HepG2 (cell line): ENCODE results near the gene FBXO41. TPM values are rescaled to one million over a fixed set of nuclear protein-coding genes. Genes with fewer than 3 reads are reported as not detected.

Source experiments
- AGO1 ChIP-seq: fragments of 200-400 bp; formaldehyde crosslinking; IDR thresholded peaks from 2 replicates; pipeline ENCODE4 v1.6.1; 2017; ENCODE audit warnings: mild to moderate bottlenecking, low read depth, low read length, moderate library complexity; ENCODE audit not compliant: poor library complexity, severe bottlenecking
- CBX1 ChIP-seq: IDR thresholded peaks from one replicate; pipeline ENCODE4 v1.6.1; 2016; ENCODE audit warnings: antibody characterized with exemption, low read depth
- CEBPG ChIP-seq: IDR thresholded peaks from 2 replicates; pipeline ENCODE4 v1.6.1; 2016
- ELF3 ChIP-seq: IDR thresholded peaks from 2 replicates; pipeline ENCODE4 v1.6.1; 2016; ENCODE audit warnings: missing genetic modification reagents, missing compliant biosample characterization
- EP300 ChIP-seq, 3 experiments: sonication (generic) in 1 of 3; formaldehyde crosslinking in 1 of 3; IDR thresholded peaks; 2 replicates each; pipeline versions ENCODE4 v1.5.1 to v1.6.1; 2011 to 2020; ENCODE audit warnings: low read depth in 2 of 3, low read length in 2 of 3, borderline replicate concordance in 1 of 3, improper control_type of control experiment in 1 of 3, mild to moderate bottlenecking in 1 of 3, missing genetic modification reagents in 1 of 3, moderate library complexity in 1 of 3
- FOXK1 ChIP-seq: sonication (generic); formaldehyde crosslinking; IDR thresholded peaks from 2 replicates; pipeline ENCODE4 v1.4.0; 2020; ENCODE audit warnings: low read depth, missing genetic modification reagents, borderline replicate concordance
- JDP2 ChIP-seq: sonication (generic); formaldehyde crosslinking; IDR thresholded peaks from 2 replicates; pipeline ENCODE4 v1.8.1; 2022; ENCODE audit warnings: missing genetic modification reagents, borderline replicate concordance
- KLF9 ChIP-seq: IDR thresholded peaks from 2 replicates; pipeline ENCODE4 v1.6.1; 2016; ENCODE audit warnings: low read depth
- LCORL ChIP-seq, 2 experiments: fragments of 450-650 bp in 1 of 2; sonication (generic) in 1 of 2; formaldehyde crosslinking in 1 of 2; IDR thresholded peaks; 2 replicates each; pipeline versions ENCODE4 v1.5.0 to v1.6.1; 2017 to 2020; ENCODE audit warnings: antibody characterized with exemption in 1 of 2, missing genetic modification reagents in 1 of 2
- MXD4 ChIP-seq: IDR thresholded peaks from 2 replicates; pipeline ENCODE4 v1.6.1; 2016; ENCODE audit warnings: mild to moderate bottlenecking, missing biosample characterization, missing genetic modification reagents
- POLR2G ChIP-seq: fragments of 200-400 bp; formaldehyde crosslinking; IDR thresholded peaks from 2 replicates; pipeline ENCODE4 v1.6.1; 2018; ENCODE audit warnings: mild to moderate bottlenecking, low read depth, low read length, moderate library complexity
- SNAPC2 ChIP-seq: sonication (generic); formaldehyde crosslinking; IDR thresholded peaks from 2 replicates; pipeline ENCODE4 v1.8.1; 2022; ENCODE audit warnings: mild to moderate bottlenecking, missing genetic modification reagents
- SSRP1 ChIP-seq: IDR thresholded peaks from 2 replicates; pipeline ENCODE4 v1.6.1; 2016; ENCODE audit warnings: control low read depth
- TBX2 ChIP-seq: sonication (generic); formaldehyde crosslinking; IDR thresholded peaks from 2 replicates; pipeline ENCODE4 v1.5.0; 2020; ENCODE audit warnings: missing genetic modification reagents, mild to moderate bottlenecking, borderline replicate concordance
- XRCC5 ChIP-seq: fragments of 200-400 bp; formaldehyde crosslinking; optimal IDR thresholded peaks from 2 replicates; pipeline ENCODE3; 2017; ENCODE audit warnings: mild to moderate bottlenecking, low read length
- ZFP82 ChIP-seq: sonication (generic); formaldehyde crosslinking; IDR thresholded peaks from 2 replicates; pipeline ENCODE4 v1.5.1; 2020; ENCODE audit warnings: mild to moderate bottlenecking, missing genetic modification reagents, borderline replicate concordance
- ZNF83 ChIP-seq: sonication (generic); formaldehyde crosslinking; IDR thresholded peaks from 2 replicates; pipeline ENCODE4 v1.4.0; 2020; ENCODE audit warnings: missing genetic modification reagents, mild to moderate bottlenecking, borderline replicate concordance
- ZNF883 ChIP-seq: sonication (generic); formaldehyde crosslinking; IDR thresholded peaks from 2 replicates; pipeline ENCODE4 v1.5.1; 2020; ENCODE audit warnings: mild to moderate bottlenecking, missing genetic modification reagents; ENCODE audit errors: not compliant biosample characterization
- polyA plus RNA-seq, 8 experiments: library from polyadenylated mRNA; depleted of rRNA in 3 of 8; stranded (reverse) in 7 of 8; unstranded in 1 of 8; fragments of >200 nt; fragmentation: Illumina TruSeq in 4 of 8; extraction: Trizol in 4 of 8; gene quantifications; 2 replicates each; pipeline versions ENCODE4 v1.2.1 to v1.2.3, GENCODE V29; 2011 to 2016; ENCODE audit warnings: low read depth in 4 of 8, missing spikeins in 1 of 8, mixed read lengths in 1 of 8; ENCODE audit not compliant: insufficient read depth in 1 of 8
- total RNA-seq, 5 experiments: library from RNA; depleted of rRNA; stranded (reverse); fragments of >200 nt; fragmentation: Illumina TruSeq; extraction: Trizol; gene quantifications; 2 replicates each; pipeline ENCODE4 v1.2.3, GENCODE V29; 2016; ENCODE audit warnings: low read depth in 1 of 5
- TF ChIP-seq, protein P1 (sequence below): sonication (generic); formaldehyde crosslinking; IDR thresholded peaks from 2 replicates; pipeline ENCODE4 v1.5.0; 2020; ENCODE audit warnings: mild to moderate bottlenecking, missing genetic modification reagents, borderline replicate concordance
- TF ChIP-seq, protein P2 (sequence below): IDR thresholded peaks from 2 replicates; pipeline ENCODE4 v1.6.1; 2016; ENCODE audit warnings: missing compliant biosample characterization, missing genetic modification reagents, borderline replicate concordance
- TF ChIP-seq, protein P3 (sequence below), 2 experiments: sonication (generic) in 1 of 2; formaldehyde crosslinking in 1 of 2; IDR thresholded peaks; 2 replicates each; pipeline versions ENCODE4 v1.5.1 to v1.6.1; 2011 to 2020; ENCODE audit warnings: borderline replicate concordance in 1 of 2, low read depth in 1 of 2, low read length in 1 of 2, mild to moderate bottlenecking in 1 of 2, missing genetic modification reagents in 1 of 2, moderate library complexity in 1 of 2

Gene FBXO41
- total and polyA plus RNA-seq, 2 of the 13 experiments (the other 11 are each of a cell fraction or from before 2014, with no cell fraction given) = 4.2 to 10.3 TPM

DNA sequence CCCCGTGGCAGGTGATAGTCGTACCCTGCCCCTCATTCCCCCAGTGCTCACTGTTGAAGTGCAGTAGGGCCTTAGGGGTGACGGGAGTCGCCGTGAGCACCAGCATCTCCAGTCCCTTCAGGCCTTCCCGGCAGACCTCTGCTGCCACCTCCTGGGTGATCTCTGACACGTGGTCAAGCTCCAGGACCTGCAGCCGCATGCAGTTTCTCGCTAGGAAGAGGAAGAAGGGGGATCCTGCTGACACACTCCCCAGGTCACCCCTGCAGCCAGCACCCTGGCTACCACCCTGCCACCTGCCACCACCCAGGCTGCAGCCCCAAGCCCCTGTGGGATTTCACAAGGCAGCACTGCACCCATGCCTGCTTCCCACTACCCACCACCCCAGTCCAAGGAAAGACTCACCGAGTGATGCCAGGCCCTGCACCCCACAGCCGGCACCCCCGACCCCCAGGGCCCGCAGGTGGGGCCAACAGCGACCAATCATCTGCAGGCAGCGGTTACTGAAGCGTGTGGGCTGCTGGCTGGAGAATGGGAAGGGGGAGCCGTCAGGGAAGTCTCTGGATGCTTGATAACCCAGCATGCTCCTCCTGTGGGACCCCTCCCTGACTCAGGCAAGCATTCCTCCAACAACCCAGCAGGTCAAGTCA lies 23.8 kb downstream of the FBXO41 start (continued):
- TF ChIP-seq, protein P1, sequence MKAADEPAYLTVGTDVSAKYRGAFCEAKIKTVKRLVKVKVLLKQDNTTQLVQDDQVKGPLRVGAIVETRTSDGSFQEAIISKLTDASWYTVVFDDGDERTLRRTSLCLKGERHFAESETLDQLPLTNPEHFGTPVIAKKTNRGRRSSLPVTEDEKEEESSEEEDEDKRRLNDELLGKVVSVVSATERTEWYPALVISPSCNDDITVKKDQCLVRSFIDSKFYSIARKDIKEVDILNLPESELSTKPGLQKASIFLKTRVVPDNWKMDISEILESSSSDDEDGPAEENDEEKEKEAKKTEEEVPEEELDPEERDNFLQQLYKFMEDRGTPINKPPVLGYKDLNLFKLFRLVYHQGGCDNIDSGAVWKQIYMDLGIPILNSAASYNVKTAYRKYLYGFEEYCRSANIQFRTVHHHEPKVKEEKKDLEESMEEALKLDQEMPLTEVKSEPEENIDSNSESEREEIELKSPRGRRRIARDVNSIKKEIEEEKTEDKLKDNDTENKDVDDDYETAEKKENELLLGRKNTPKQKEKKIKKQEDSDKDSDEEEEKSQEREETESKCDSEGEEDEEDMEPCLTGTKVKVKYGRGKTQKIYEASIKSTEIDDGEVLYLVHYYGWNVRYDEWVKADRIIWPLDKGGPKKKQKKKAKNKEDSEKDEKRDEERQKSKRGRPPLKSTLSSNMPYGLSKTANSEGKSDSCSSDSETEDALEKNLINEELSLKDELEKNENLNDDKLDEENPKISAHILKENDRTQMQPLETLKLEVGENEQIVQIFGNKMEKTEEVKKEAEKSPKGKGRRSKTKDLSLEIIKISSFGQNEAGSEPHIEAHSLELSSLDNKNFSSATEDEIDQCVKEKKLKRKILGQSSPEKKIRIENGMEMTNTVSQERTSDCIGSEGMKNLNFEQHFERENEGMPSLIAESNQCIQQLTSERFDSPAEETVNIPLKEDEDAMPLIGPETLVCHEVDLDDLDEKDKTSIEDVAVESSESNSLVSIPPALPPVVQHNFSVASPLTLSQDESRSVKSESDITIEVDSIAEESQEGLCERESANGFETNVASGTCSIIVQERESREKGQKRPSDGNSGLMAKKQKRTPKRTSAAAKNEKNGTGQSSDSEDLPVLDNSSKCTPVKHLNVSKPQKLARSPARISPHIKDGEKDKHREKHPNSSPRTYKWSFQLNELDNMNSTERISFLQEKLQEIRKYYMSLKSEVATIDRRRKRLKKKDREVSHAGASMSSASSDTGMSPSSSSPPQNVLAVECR (CRISPR knock-in tag) = peak; percentile 75
- no peak for TF ChIP-seq JDP2 (CRISPR knock-in tag)
- peak; percentile 44 for TF ChIP-seq AGO1
- TF ChIP-seq CEBPG = 0 out of 2 replicates have a peak, but pooled peaks have one; percentile 6
- no peak for TF ChIP-seq ZNF83 (CRISPR knock-in tag)
- TF ChIP-seq LCORL (IDR thresholded peaks at IDR 0.05) = no peak
- peak; percentile 79 for TF ChIP-seq LCORL (CRISPR knock-in tag; IDR thresholded peaks at IDR 0.05)
- TF ChIP-seq EP300 (IDR thresholded peaks at IDR 0.05; ENCODE audit: low read depth in 2 of 2, low read length in 2 of 2) = no peak
- no peak for TF ChIP-seq EP300 (CRISPR knock-in tag; IDR thresholded peaks at IDR 0.05; ENCODE audit: borderline replicate concordance)
- 0 out of 2 replicates have a peak, but pooled peaks have one; percentile 17 for TF ChIP-seq FOXK1
- TF ChIP-seq, protein P2, sequence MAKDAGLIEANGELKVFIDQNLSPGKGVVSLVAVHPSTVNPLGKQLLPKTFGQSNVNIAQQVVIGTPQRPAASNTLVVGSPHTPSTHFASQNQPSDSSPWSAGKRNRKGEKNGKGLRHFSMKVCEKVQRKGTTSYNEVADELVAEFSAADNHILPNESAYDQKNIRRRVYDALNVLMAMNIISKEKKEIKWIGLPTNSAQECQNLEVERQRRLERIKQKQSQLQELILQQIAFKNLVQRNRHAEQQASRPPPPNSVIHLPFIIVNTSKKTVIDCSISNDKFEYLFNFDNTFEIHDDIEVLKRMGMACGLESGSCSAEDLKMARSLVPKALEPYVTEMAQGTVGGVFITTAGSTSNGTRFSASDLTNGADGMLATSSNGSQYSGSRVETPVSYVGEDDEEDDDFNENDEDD (CRISPR knock-in tag) = peak; percentile 32; the same call in 1 of the 2 replicates
- no peak for TF ChIP-seq CBX1
- TF ChIP-seq POLR2G = no peak
- TF ChIP-seq MXD4 (CRISPR knock-in tag) = peak; percentile 81; the same call in 1 of the 2 replicates
- 0 out of 2 replicates have a peak, but pooled peaks have one; percentile 38 for TF ChIP-seq ELF3
- peak; percentile 19 for TF ChIP-seq ZNF883 (CRISPR knock-in tag)
- peak; percentile 64 for TF ChIP-seq XRCC5
- TF ChIP-seq SSRP1 (CRISPR knock-in tag) = no peak
- TF ChIP-seq TBX2 = 0 out of 2 replicates have a peak, but pooled peaks have one; percentile 15
- TF ChIP-seq KLF9 (CRISPR knock-in tag) = no peak
- TF ChIP-seq SNAPC2 = no peak
- TF ChIP-seq, protein P3, sequence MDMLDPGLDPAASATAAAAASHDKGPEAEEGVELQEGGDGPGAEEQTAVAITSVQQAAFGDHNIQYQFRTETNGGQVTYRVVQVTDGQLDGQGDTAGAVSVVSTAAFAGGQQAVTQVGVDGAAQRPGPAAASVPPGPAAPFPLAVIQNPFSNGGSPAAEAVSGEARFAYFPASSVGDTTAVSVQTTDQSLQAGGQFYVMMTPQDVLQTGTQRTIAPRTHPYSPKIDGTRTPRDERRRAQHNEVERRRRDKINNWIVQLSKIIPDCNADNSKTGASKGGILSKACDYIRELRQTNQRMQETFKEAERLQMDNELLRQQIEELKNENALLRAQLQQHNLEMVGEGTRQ (IDR thresholded peaks at IDR 0.05; ENCODE audit: low read depth, low read length) = 0 out of 2 replicates have a peak, but pooled peaks have one; percentile 14
- TF ChIP-seq, protein P3 (CRISPR knock-in tag; IDR thresholded peaks at IDR 0.05; ENCODE audit: borderline replicate concordance) = no peak
- TF ChIP-seq ZFP82 = no peak
